HepG2 (cell line): ENCODE results near the gene NFATC3. TPM values are rescaled to one million over a fixed set of nuclear protein-coding genes. Genes with fewer than 3 reads are reported as not detected.
A peak's percentile ranks its signal among the peaks of the same experiment; 100 is the strongest.

Experiments used
- ADNP ChIP-seq: sonication (generic); formaldehyde crosslinking; IDR thresholded peaks from 2 replicates; pipeline ENCODE4 v1.4.0; 2020; ENCODE audit warnings: missing genetic modification reagents
- HIVEP1 ChIP-seq: sonication (generic); formaldehyde crosslinking; IDR thresholded peaks from 2 replicates; pipeline ENCODE4 v1.4.0; 2020; ENCODE audit warnings: mild to moderate bottlenecking, missing genetic modification reagents
- HOXD1 ChIP-seq: sonication (generic); formaldehyde crosslinking; IDR thresholded peaks from 2 replicates; pipeline ENCODE4 v1.5.0; 2020; ENCODE audit warnings: missing genetic modification reagents
- KLF12 ChIP-seq: sonication (generic); formaldehyde crosslinking; IDR thresholded peaks from 2 replicates; pipeline ENCODE4 v1.4.0; 2020; ENCODE audit warnings: missing genetic modification reagents, borderline replicate concordance
- KLF16 ChIP-seq, 2 experiments: sonication (generic) in 1 of 2; formaldehyde crosslinking in 1 of 2; IDR thresholded peaks; 2 replicates each; pipeline versions ENCODE4 v1.6.1 to v1.8.0; 2016 to 2023; ENCODE audit warnings: missing genetic modification reagents in 2 of 2, missing compliant biosample characterization in 1 of 2
- LCORL ChIP-seq, 2 experiments: fragments of 450-650 bp in 1 of 2; sonication (generic) in 1 of 2; formaldehyde crosslinking in 1 of 2; IDR thresholded peaks; 2 replicates each; pipeline versions ENCODE4 v1.5.0 to v1.6.1; 2017 to 2020; ENCODE audit warnings: antibody characterized with exemption in 1 of 2, missing genetic modification reagents in 1 of 2
- MAZ ChIP-seq, 2 experiments: sonication (generic) in 1 of 2; formaldehyde crosslinking in 1 of 2; IDR thresholded peaks; 2 replicates each; pipeline versions ENCODE4 v1.5.0 to v1.6.1; 2012 to 2020; ENCODE audit warnings: low read depth in 2 of 2, mild to moderate bottlenecking in 2 of 2, borderline replicate concordance in 1 of 2, improper control_type of control experiment in 1 of 2, low read length in 1 of 2, missing genetic modification reagents in 1 of 2, moderate library complexity in 1 of 2
- MLXIP ChIP-seq: sonication (generic); formaldehyde crosslinking; IDR thresholded peaks from 2 replicates; pipeline ENCODE4 v1.9.0; 2021; ENCODE audit warnings: missing genetic modification reagents, borderline replicate concordance
- NR2F1 ChIP-seq, 2 experiments: fragments of 450-650 bp in 1 of 2; formaldehyde crosslinking in 1 of 2; IDR thresholded peaks; 2 replicates each; pipeline versions ENCODE4 v1.5.0 to v1.6.1; 2016 to 2020; ENCODE audit warnings: mild to moderate bottlenecking in 1 of 2, missing compliant biosample characterization in 1 of 2, missing genetic modification reagents in 1 of 2, moderate library complexity in 1 of 2
- RAD51 ChIP-seq: fragments of 450-650 bp; IDR thresholded peaks from 2 replicates; pipeline ENCODE4 v1.6.1; 2016; ENCODE audit warnings: borderline replicate concordance
- SALL2 ChIP-seq: sonication (generic); formaldehyde crosslinking; IDR thresholded peaks from 2 replicates; pipeline ENCODE4 v1.8.1; 2023; ENCODE audit warnings: mild to moderate bottlenecking, missing genetic modification reagents, inconsistent platforms
- THAP11 ChIP-seq: IDR thresholded peaks from 2 replicates; pipeline ENCODE4 v1.6.1; 2016; ENCODE audit warnings: missing biosample characterization, missing genetic modification reagents
- YEATS2 ChIP-seq: sonication (generic); formaldehyde crosslinking; IDR thresholded peaks from 2 replicates; pipeline ENCODE4 v1.4.0; 2020; ENCODE audit warnings: missing genetic modification reagents, borderline replicate concordance
- ZBTB39 ChIP-seq: sonication (generic); formaldehyde crosslinking; IDR thresholded peaks from 2 replicates; pipeline ENCODE4 v1.5.0; 2020; ENCODE audit warnings: missing genetic modification reagents
- ZFP1 ChIP-seq: IDR thresholded peaks from 2 replicates; pipeline ENCODE4 v1.6.1; 2016
- ZFP36L2 ChIP-seq: sonication (generic); formaldehyde crosslinking; IDR thresholded peaks from 2 replicates; pipeline ENCODE4 v1.4.0; 2020; ENCODE audit warnings: missing genetic modification reagents
- ZNF136 ChIP-seq: sonication (generic); formaldehyde crosslinking; IDR thresholded peaks from 2 replicates; pipeline ENCODE4 v1.8.1; 2022; ENCODE audit warnings: low read depth, mild to moderate bottlenecking, moderate library complexity, missing genetic modification reagents
- ZNF224 ChIP-seq: sonication (generic); formaldehyde crosslinking; IDR thresholded peaks from 2 replicates; pipeline ENCODE4 v1.5.0; 2020; ENCODE audit warnings: mild to moderate bottlenecking, missing genetic modification reagents
- ZNF337 ChIP-seq: sonication (generic); formaldehyde crosslinking; IDR thresholded peaks from 2 replicates; pipeline ENCODE4 v1.5.1; 2020; ENCODE audit warnings: missing genetic modification reagents, low read depth, mild to moderate bottlenecking, borderline replicate concordance
- ZNF44 ChIP-seq: sonication (generic); formaldehyde crosslinking; IDR thresholded peaks from 2 replicates; pipeline ENCODE4 v1.5.1; 2020; ENCODE audit warnings: mild to moderate bottlenecking, missing genetic modification reagents
- polyA plus RNA-seq, 8 experiments: library from polyadenylated mRNA; depleted of rRNA in 3 of 8; stranded (reverse) in 7 of 8; unstranded in 1 of 8; fragments of >200 nt; fragmentation: Illumina TruSeq in 4 of 8; extraction: Trizol in 4 of 8; gene quantifications; 2 replicates each; pipeline versions ENCODE4 v1.2.1 to v1.2.3, GENCODE V29; 2011 to 2016; ENCODE audit warnings: low read depth in 4 of 8, missing spikeins in 1 of 8, mixed read lengths in 1 of 8; ENCODE audit not compliant: insufficient read depth in 1 of 8
- total RNA-seq, 5 experiments: library from RNA; depleted of rRNA; stranded (reverse); fragments of >200 nt; fragmentation: Illumina TruSeq; extraction: Trizol; gene quantifications; 2 replicates each; pipeline ENCODE4 v1.2.3, GENCODE V29; 2016; ENCODE audit warnings: low read depth in 1 of 5
- TF ChIP-seq, protein P1 (sequence below): sonication (generic); formaldehyde crosslinking; IDR thresholded peaks from 2 replicates; pipeline ENCODE4 v1.8.1; 2023; ENCODE audit warnings: mild to moderate bottlenecking, inconsistent platforms, moderate library complexity, missing genetic modification reagents, borderline replicate concordance
- TF ChIP-seq, protein P2 (sequence below): sonication (generic); formaldehyde crosslinking; IDR thresholded peaks from 2 replicates; pipeline ENCODE4 v1.4.0; 2020; ENCODE audit warnings: low read depth, mild to moderate bottlenecking, missing genetic modification reagents

The NFATC3 gene
- total and polyA plus RNA-seq, 2 of the 13 experiments (the other 11 are each of a cell fraction or from before 2014, with no cell fraction given): 52.6 to 62.7 TPM

DNA sequence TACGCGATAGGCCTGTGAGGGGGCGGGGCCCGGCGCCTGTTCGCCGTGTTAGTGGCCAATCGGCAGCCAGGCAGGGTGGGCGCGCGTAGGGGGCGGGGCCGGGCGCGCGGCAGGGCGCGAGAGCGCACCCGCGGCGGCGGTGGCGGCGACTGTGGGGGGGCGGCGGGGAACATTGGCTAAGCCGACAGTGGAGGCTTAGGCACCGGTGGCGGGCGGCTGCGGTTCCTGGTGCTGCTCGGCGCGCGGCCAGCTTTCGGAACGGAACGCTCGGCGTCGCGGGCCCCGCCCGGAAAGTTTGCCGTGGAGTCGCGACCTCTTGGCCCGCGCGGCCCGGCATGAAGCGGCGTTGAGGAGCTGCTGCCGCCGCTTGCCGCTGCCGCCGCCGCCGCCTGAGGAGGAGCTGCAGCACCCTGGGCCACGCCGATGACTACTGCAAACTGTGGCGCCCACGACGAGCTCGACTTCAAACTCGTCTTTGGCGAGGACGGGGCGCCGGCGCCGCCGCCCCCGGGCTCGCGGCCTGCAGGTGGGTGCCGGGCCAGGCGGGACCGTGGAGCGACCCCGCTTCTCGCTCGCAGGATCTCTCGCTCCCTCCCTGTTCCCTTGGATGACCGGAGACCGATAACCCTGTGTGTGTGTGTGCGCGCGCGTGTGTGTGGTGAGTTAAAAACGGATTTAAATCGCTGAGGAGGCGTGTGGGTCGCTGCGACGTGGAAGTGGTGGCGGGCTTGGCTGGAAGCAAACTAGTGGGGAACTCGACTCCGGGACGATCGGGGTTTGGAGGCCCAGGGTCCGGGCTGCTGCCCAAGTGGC lies at the start of gene NFATC3 (continued):
- TF ChIP-seq ZBTB39 (CRISPR knock-in tag): peak; percentile 66; the same call in 1 of the 2 replicates
- no peak for TF ChIP-seq ZNF136 (CRISPR knock-in tag)
- peak in 1 of 2 experiments; percentile 31; a peak in 2 of 4 replicates for TF ChIP-seq NR2F1 (CRISPR knock-in tag; IDR thresholded peaks at IDR 0.05)
- no peak for TF ChIP-seq LCORL (IDR thresholded peaks at IDR 0.05)
- TF ChIP-seq LCORL (CRISPR knock-in tag; IDR thresholded peaks at IDR 0.05): no peak
- no peak for TF ChIP-seq HIVEP1 (CRISPR knock-in tag)
- no peak for TF ChIP-seq ZNF337
- no peak; the same call in 1 of the 2 replicates for TF ChIP-seq SALL2
- no peak for TF ChIP-seq RAD51
- 0 out of 4 replicates have a peak, but pooled peaks of 1 of the 2 experiments have one; percentile 44 for TF ChIP-seq KLF16 (CRISPR knock-in tag; IDR thresholded peaks at IDR 0.05)
- TF ChIP-seq ADNP: no peak
- peak; percentile 15 for TF ChIP-seq MAZ (IDR thresholded peaks at IDR 0.05; ENCODE audit: borderline replicate concordance, low read depth, low read length)
- peak; percentile 49; the same call in 1 of the 2 replicates for TF ChIP-seq MAZ (CRISPR knock-in tag; IDR thresholded peaks at IDR 0.05; ENCODE audit: low read depth)
- no peak for TF ChIP-seq ZFP36L2 (CRISPR knock-in tag)
- TF ChIP-seq HOXD1 (CRISPR knock-in tag): 0 out of 2 replicates have a peak, but pooled peaks have one; percentile 15
- no peak for TF ChIP-seq MLXIP (CRISPR knock-in tag)
- no peak for TF ChIP-seq ZNF224 (CRISPR knock-in tag)
- TF ChIP-seq ZNF44: no peak
- no peak for TF ChIP-seq THAP11 (CRISPR knock-in tag)
- TF ChIP-seq, protein P1, sequence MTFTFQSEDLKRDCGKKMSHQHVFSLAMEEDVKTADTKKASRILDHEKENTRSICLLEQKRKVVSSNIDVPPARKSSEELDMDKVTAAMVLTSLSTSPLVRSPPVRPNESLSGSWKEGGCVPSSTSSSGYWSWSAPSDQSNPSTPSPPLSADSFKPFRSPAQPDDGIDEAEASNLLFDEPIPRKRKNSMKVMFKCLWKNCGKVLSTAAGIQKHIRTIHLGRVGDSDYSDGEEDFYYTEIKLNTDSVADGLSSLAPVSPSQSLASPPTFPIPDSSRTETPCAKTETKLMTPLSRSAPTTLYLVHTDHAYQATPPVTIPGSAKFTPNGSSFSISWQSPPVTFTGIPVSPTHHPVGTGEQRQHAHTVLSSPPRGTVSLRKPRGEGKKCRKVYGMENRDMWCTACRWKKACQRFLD: no peak
- no peak for TF ChIP-seq ZFP1 (CRISPR knock-in tag)
- TF ChIP-seq KLF12 (CRISPR knock-in tag): no peak
- TF ChIP-seq, protein P2, sequence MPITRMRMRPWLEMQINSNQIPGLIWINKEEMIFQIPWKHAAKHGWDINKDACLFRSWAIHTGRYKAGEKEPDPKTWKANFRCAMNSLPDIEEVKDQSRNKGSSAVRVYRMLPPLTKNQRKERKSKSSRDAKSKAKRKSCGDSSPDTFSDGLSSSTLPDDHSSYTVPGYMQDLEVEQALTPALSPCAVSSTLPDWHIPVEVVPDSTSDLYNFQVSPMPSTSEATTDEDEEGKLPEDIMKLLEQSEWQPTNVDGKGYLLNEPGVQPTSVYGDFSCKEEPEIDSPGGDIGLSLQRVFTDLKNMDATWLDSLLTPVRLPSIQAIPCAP (CRISPR knock-in tag): no peak
- no peak for TF ChIP-seq YEATS2 (CRISPR knock-in tag)
